Mesothelial cell of epicardium (in vitro differentiated cells): Measurements from ENCODE around the gene PRLH. TPM values are rescaled to one million over a fixed set of nuclear protein-coding genes. Genes with fewer than 3 reads are reported as not detected.
"Not testable (repeated sequence)": the region's sequence is repeated elsewhere in the genome, so short reads cannot be mapped to it uniquely, and the experiment has no call there.

Experiments used
- DNase-seq, 2 experiments: peaks; one replicate each; pipeline ENCODE4 v3.0.0; 2021; ENCODE audit warnings: low spot score in 2 of 2; ENCODE audit not compliant: unreplicated experiment in 2 of 2
- H3K27ac Mint-ChIP-seq: 2 replicates; pipeline ENCODE4 v1.8.0; 2021; ENCODE audit warnings: mixed read lengths
- H3K27me3 Mint-ChIP-seq: 2 replicates; pipeline ENCODE4 v1.8.0; 2021; ENCODE audit warnings: low read depth, mixed read lengths
- H3K36me3 Mint-ChIP-seq: 2 replicates; pipeline ENCODE4 v1.8.0; 2021; ENCODE audit warnings: mixed read lengths
- H3K4me1 Mint-ChIP-seq: 2 replicates; pipeline ENCODE4 v1.8.0; 2021; ENCODE audit warnings: mixed read lengths
- H3K4me3 Mint-ChIP-seq: 2 replicates; pipeline ENCODE4 v1.8.0; 2021; ENCODE audit warnings: mild to moderate bottlenecking, moderate library complexity, mixed read lengths
- H3K9me3 Mint-ChIP-seq: 2 replicates; pipeline ENCODE4 v1.8.0; 2021; ENCODE audit warnings: mixed read lengths
- CTCF ChIP-seq: fragments of 200-600 bp; sonication (generic); IDR thresholded peaks from one replicate; pipeline ENCODE4 v1.5.0; 2021; ENCODE audit warnings: antibody characterized with exemption; ENCODE audit not compliant: unreplicated experiment
- total RNA-seq: library from RNA; stranded (reverse); gene quantifications from 3 replicates; pipeline ENCODE4 v1.2.1, GENCODE V29; 2021

Gene PRLH
- total RNA-seq, 1 donor from 2014 or later, result not detected

- TF ChIP-seq CTCF, result no peak
- H3K4me1 Mint-ChIP-seq, result peaks cover 39% of the 10 kb centered on the region
- H3K36me3 Mint-ChIP-seq, result no peaks in the 10 kb centered on the region
- H3K4me3 Mint-ChIP-seq, result no peak overlapping the region
- DNase-seq, result no peak
- peaks cover 16% of the 10 kb centered on the region for H3K27me3 Mint-ChIP-seq
- no peak overlapping the region for H3K27ac Mint-ChIP-seq
- H3K9me3 Mint-ChIP-seq, result no peaks in the 10 kb centered on the region
Measured at GRCh38 chr2:237594514-237594871, 28.1 kb downstream of the PRLH start.

GRCh38 chr2:237595829-237596519 lies 29.6 kb downstream of the PRLH start:
- H3K9me3 Mint-ChIP-seq, H3K36me3 Mint-ChIP-seq, H3K27ac Mint-ChIP-seq, H3K4me3 Mint-ChIP-seq, DNase-seq: not testable (repeated sequence)
- Mint-ChIP-seq H3K27me3 (peaks cover 12% of the 10 kb centered on the region), H3K4me1 (peaks cover 35% of the 10 kb centered on the region)

- H3K27ac Mint-ChIP-seq, result no peak overlapping the region
- peaks cover 34% of the 10 kb centered on the region for H3K4me1 Mint-ChIP-seq
- H3K36me3 Mint-ChIP-seq, result no peaks in the 10 kb centered on the region
- no peaks in the 10 kb centered on the region for H3K9me3 Mint-ChIP-seq
- no peak overlapping the region for H3K4me3 Mint-ChIP-seq
- peaks cover 12% of the 10 kb centered on the region for H3K27me3 Mint-ChIP-seq
- no peak for TF ChIP-seq CTCF
- no peak for DNase-seq
Measured at GRCh38 chr2:237596520-237597195, 30.3 kb downstream of the PRLH start.

GRCh38 chr2:237597196-237598145 lies 31.1 kb downstream of the PRLH start:
- Mint-ChIP-seq H3K4me1 (peaks cover 38% of the 10 kb centered on the region), H3K9me3 (no peaks in the 10 kb centered on the region), H3K36me3 (no peaks in the 10 kb centered on the region), H3K4me3 (no peak overlapping the region), H3K27ac (no peak overlapping the region), H3K27me3 (peaks cover 17% of the 10 kb centered on the region)
- TF ChIP-seq CTCF, result no peak
- no peak for DNase-seq

- no peak for DNase-seq
- H3K4me1 Mint-ChIP-seq, result peaks cover 47% of the 10 kb centered on the region
- no peaks in the 10 kb centered on the region for H3K9me3 Mint-ChIP-seq
- no peaks in the 10 kb centered on the region for H3K36me3 Mint-ChIP-seq
- peaks cover 25% of the 10 kb centered on the region for H3K27me3 Mint-ChIP-seq
- H3K27ac Mint-ChIP-seq, result no peak overlapping the region
- no peak overlapping the region for H3K4me3 Mint-ChIP-seq
- no peak for TF ChIP-seq CTCF
Measured at GRCh38 chr2:237598468-237599208, 32.3 kb downstream of the PRLH start.
